ENCODE data around the gene ATF7. TPM values are rescaled to one million over a fixed set of nuclear protein-coding genes. Genes with fewer than 3 reads are reported as not detected.

The ATF7 gene
- total RNA-seq, 1 experiment from 2014 or later: 44.3 TPM

GRCh38 chr12:53631721-53632120 lies 5.5 kb upstream of the ATF7 start:
- Histone ChIP-seq H3K27ac (ENCODE audit: low read depth, low read length, poor library complexity, severe bottlenecking) (peak overlapping the region; percentile 37), H3K27me3 (replicated peaks; ENCODE audit: insufficient read depth, low read depth, low read length, poor library complexity) (no peaks in the 10 kb centered on the region), H3K9me3 (ENCODE audit: low read depth, low read length, poor library complexity, severe bottlenecking) (no peaks in the 10 kb centered on the region), H3K36me3 (ENCODE audit: insufficient read depth, low read length, poor library complexity, severe bottlenecking) (no peaks in the 10 kb centered on the region), H3K4me1 (ENCODE audit: insufficient read depth, low read length, poor library complexity, severe bottlenecking) (peaks cover 4% of the 10 kb centered on the region), H3K4me3 (ENCODE audit: low read depth, low read length, poor library complexity, severe bottlenecking) (no peak overlapping the region)
- POLR2A ChIA-PET (ENCODE audit: low non-redundant PET): no interaction called here
- no TSS peak for BruUV-seq (replicated peaks)
- CTCF ChIA-PET: interaction anchor here (1.5 kb wide), 1 partner anchor 88 kb away, joined by 4 read pairs; no protein-coding TSS in a partner anchor
- no peak for DNase-seq (ENCODE audit: low spot score)
- intact Hi-C loops (cut with micrococcal nuclease; ENCODE audit: unreplicated experiment): no loop called here
- TF ChIP-seq EZH2 (IDR thresholded peaks at IDR 0.05; ENCODE audit: borderline replicate concordance, low read depth, low read length, poor library complexity, severe bottlenecking) (no peak), CTCF (conservative IDR thresholded peaks at IDR 0.05; ENCODE audit: low read depth, low read length) (no peak)

GRCh38 chr12:53627919-53628318 lies 1.7 kb upstream of the ATF7 start:
- Histone ChIP-seq H3K4me3 (ENCODE audit: low read depth, low read length, poor library complexity, severe bottlenecking) (no peak overlapping the region), H3K27me3 (replicated peaks; ENCODE audit: insufficient read depth, low read depth, low read length, poor library complexity) (no peaks in the 10 kb centered on the region), H3K4me1 (ENCODE audit: insufficient read depth, low read length, poor library complexity, severe bottlenecking) (peaks cover 20% of the 10 kb centered on the region), H3K36me3 (ENCODE audit: insufficient read depth, low read length, poor library complexity, severe bottlenecking) (no peaks in the 10 kb centered on the region), H3K9me3 (ENCODE audit: low read depth, low read length, poor library complexity, severe bottlenecking) (no peaks in the 10 kb centered on the region), H3K27ac (ENCODE audit: low read depth, low read length, poor library complexity, severe bottlenecking) (no peak overlapping the region)
- BruUV-seq (replicated peaks): no TSS peak
- intact Hi-C loops (cut with micrococcal nuclease; ENCODE audit: unreplicated experiment): loop anchor here (2.0 kb wide), 1 partner anchor 49 kb away; the partner anchor contains the start of gene ATP5MC2
- DNase-seq (ENCODE audit: low spot score): no peak
- TF ChIP-seq EZH2 (IDR thresholded peaks at IDR 0.05; ENCODE audit: borderline replicate concordance, low read depth, low read length, poor library complexity, severe bottlenecking) (no peak), CTCF (conservative IDR thresholded peaks at IDR 0.05; ENCODE audit: low read depth, low read length) (no peak)
- ChIA-PET POLR2A (ENCODE audit: low non-redundant PET) (no interaction called here), CTCF (no interaction called here)

- H3K27me3 ChIP-seq (replicated peaks; ENCODE audit: insufficient read depth, low read depth, low read length, poor library complexity): no peaks in the 10 kb centered on the region
- H3K4me1 ChIP-seq (ENCODE audit: insufficient read depth, low read length, poor library complexity, severe bottlenecking): peaks cover 20% of the 10 kb centered on the region
- intact Hi-C loops (cut with micrococcal nuclease; ENCODE audit: unreplicated experiment): loop anchor here (2.0 kb wide), 1 partner anchor 50 kb away; the partner anchor contains the start of gene ATP5MC2
- ChIA-PET CTCF (no interaction called here), POLR2A (ENCODE audit: low non-redundant PET) (no interaction called here)
- H3K9me3 ChIP-seq (ENCODE audit: low read depth, low read length, poor library complexity, severe bottlenecking): no peaks in the 10 kb centered on the region
- peak overlapping the region; percentile 55 for H3K4me3 ChIP-seq (ENCODE audit: low read depth, low read length, poor library complexity, severe bottlenecking)
- TF ChIP-seq EZH2 (IDR thresholded peaks at IDR 0.05; ENCODE audit: borderline replicate concordance, low read depth, low read length, poor library complexity, severe bottlenecking) (no peak), CTCF (conservative IDR thresholded peaks at IDR 0.05; ENCODE audit: low read depth, low read length) (no peak)
- peak overlapping the region; percentile 98 for H3K27ac ChIP-seq (ENCODE audit: low read depth, low read length, poor library complexity, severe bottlenecking)
- TSS peak; percentile 98 for BruUV-seq (replicated peaks)
- H3K36me3 ChIP-seq (ENCODE audit: insufficient read depth, low read length, poor library complexity, severe bottlenecking): no peaks in the 10 kb centered on the region
- DNase-seq (ENCODE audit: low spot score): no peak
These were observed 554 bp upstream of the ATF7 start for GRCh38 chr12:53626702-53627169.
